ENCODE results near the gene MYF5. TPM values are rescaled to one million over a fixed set of nuclear protein-coding genes. Genes with fewer than 3 reads are reported as not detected.

MYF5 gene
- total RNA-seq, 1 donor from 2014 or later = not detected

DNA sequence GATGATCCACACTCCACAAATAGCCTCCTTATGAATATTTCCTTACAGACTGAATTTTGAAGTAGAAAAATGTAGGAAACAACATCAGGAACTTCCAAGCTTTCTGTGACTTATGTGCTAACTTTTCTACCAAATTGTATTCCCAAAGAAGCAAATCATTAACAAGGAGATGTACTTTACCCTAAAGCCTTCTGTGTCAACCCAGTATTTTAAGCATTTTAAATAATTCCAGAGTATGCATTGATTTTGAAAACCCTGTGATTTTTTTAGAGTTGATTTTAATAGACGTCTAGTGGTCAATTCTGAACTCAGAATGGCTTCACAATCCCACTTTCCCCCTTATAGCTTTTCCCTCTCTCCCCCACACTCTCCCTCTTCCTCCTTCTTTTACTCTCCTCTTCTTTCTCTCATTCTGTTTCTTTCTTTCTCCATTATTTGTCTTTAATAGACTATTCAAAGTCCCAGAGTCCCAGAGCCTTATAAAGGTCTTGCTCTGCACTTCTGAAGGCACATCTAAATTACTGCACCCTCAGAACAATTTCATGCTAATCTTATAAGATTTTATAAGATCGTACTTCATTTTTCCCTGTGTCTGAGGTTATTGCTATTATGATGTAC, 19.3 kb upstream of the MYF5 start:
- FAIRE-seq = no peak
- H3K4me3 ChIP-seq (ENCODE audit: low read depth, low read length) = no peak overlapping the region
- H3K36me3 ChIP-seq (ENCODE audit: control insufficient read depth, insufficient read depth, low read length) = no peaks in the 10 kb centered on the region
- no peaks in the 10 kb centered on the region for H3K27me3 ChIP-seq (ENCODE audit: control insufficient read depth, insufficient read depth, low read length)
- TF ChIP-seq, protein P1, sequence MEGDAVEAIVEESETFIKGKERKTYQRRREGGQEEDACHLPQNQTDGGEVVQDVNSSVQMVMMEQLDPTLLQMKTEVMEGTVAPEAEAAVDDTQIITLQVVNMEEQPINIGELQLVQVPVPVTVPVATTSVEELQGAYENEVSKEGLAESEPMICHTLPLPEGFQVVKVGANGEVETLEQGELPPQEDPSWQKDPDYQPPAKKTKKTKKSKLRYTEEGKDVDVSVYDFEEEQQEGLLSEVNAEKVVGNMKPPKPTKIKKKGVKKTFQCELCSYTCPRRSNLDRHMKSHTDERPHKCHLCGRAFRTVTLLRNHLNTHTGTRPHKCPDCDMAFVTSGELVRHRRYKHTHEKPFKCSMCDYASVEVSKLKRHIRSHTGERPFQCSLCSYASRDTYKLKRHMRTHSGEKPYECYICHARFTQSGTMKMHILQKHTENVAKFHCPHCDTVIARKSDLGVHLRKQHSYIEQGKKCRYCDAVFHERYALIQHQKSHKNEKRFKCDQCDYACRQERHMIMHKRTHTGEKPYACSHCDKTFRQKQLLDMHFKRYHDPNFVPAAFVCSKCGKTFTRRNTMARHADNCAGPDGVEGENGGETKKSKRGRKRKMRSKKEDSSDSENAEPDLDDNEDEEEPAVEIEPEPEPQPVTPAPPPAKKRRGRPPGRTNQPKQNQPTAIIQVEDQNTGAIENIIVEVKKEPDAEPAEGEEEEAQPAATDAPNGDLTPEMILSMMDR (IDR thresholded peaks at IDR 0.05; ENCODE audit: insufficient read depth, low read length, severe bottlenecking) = no peak
- DNase-seq (ENCODE audit: low read depth) = no peak

DNA sequence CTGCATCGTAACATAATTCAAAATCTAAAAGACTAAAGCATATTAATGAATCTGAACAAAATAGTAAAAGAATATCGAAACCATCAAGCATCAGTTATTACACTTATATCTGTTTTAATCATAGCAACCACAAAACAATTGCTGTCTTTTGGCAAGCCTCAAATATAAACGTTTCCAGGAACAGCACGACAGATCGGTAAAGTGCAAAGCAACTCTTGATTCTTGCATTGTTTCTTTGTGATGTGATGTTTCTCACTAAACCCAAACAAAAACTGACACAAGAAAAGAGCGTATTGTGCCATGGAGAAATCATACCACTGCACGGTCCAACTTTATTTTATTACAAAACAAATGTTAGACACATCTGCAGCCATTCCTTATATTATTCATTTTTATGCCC, 18.5 kb upstream of the MYF5 start:
- TF ChIP-seq, protein P1 (IDR thresholded peaks at IDR 0.05; ENCODE audit: insufficient read depth, low read length, severe bottlenecking) = no peak
- DNase-seq (ENCODE audit: low read depth) (no peak), FAIRE-seq (no peak)
- Histone ChIP-seq H3K4me3 (ENCODE audit: low read depth, low read length) (no peak overlapping the region), H3K36me3 (ENCODE audit: control insufficient read depth, insufficient read depth, low read length) (no peaks in the 10 kb centered on the region), H3K27me3 (ENCODE audit: control insufficient read depth, insufficient read depth, low read length) (no peaks in the 10 kb centered on the region)

DNA sequence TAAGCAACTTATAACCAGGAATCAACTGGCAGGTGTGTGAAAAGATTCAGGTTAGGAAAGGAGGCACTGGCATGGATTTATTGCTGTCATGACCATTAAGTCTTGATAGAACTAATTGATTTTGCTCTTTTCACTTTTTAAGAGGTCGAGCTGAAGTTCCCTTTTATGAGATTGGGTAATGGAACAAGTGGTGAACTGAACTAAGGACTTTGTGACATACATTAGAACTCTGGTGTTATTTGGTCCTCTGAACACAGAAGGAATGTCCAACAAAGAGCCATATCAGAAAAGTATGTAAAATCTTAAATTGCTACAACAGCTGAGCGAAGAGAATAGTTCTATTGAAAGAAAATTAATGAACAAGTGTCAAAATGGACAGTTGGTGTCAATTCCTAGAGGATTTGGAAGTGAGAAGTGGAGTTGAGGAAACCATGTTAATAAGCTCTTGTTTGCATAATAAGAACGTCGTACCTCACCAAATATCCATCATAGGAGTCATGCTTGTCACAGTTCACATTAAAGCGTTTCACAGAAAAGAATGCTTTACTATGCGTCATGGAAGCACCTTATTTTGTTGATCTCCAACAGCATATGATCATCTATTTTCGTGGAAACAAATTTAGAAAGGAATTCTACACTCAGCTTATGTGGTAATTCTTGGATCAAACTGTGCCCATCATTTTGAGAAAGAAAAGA, 17.7 kb upstream of the MYF5 start:
- TF ChIP-seq, protein P1 (IDR thresholded peaks at IDR 0.05; ENCODE audit: insufficient read depth, low read length, severe bottlenecking) = no peak
- no peak for FAIRE-seq

DNA sequence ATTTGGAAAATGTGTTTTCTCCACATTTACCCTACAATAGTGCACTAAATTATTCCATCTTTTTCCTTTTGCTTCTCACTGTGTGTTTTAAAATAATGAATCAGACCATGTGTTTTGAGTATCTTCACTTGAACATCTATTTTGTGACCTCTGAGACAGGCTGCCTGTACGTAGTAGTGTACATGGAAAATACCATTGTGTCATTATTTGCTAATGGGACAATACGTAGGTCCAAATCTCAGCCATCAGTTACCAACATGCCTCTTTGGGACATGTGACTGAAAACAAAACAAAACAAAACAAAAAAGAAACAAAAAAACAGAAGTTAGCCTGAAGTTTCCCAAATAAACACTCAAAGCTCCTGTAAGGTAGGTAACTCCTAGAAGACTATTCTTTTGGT, 16.4 kb upstream of the MYF5 start:
- Histone ChIP-seq H3K27me3 (ENCODE audit: control insufficient read depth, insufficient read depth, low read length) (no peaks in the 10 kb centered on the region), H3K36me3 (ENCODE audit: control insufficient read depth, insufficient read depth, low read length) (no peaks in the 10 kb centered on the region), H3K4me3 (ENCODE audit: low read depth, low read length) (no peak overlapping the region)
- TF ChIP-seq, protein P1 (IDR thresholded peaks at IDR 0.05; ENCODE audit: insufficient read depth, low read length, severe bottlenecking) = no peak
- FAIRE-seq = no peak
- DNase-seq (ENCODE audit: low read depth) = no peak

More for the DNA sequence above, 17.7 kb upstream of the MYF5 start:
- DNase-seq (ENCODE audit: low read depth) = no peak
- H3K27me3 ChIP-seq (ENCODE audit: control insufficient read depth, insufficient read depth, low read length) = no peaks in the 10 kb centered on the region
- H3K4me3 ChIP-seq (ENCODE audit: low read depth, low read length) = no peak overlapping the region
- H3K36me3 ChIP-seq (ENCODE audit: control insufficient read depth, insufficient read depth, low read length) = no peaks in the 10 kb centered on the region

DNA sequence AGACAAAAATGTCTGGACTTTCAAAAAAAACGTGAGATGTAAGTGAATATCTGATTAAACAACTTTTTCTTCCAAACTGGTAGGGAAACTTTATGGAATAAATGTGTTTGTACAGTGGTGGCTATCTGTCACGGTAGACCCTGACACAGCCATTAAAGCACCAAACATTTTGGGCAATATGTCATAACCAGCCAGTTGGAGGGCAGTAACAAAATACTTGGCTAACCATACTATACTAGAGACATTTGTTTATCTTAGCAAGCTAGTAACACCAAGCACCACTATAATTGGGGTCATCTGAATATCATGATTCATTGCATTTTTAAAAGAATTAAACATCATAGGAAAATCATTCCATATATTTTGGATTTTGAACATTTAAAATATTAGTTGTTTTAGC, 15.3 kb upstream of the MYF5 start:
- no peak for FAIRE-seq
- TF ChIP-seq, protein P1 (IDR thresholded peaks at IDR 0.05; ENCODE audit: insufficient read depth, low read length, severe bottlenecking) = no peak
- no peaks in the 10 kb centered on the region for H3K27me3 ChIP-seq (ENCODE audit: control insufficient read depth, insufficient read depth, low read length)

More for the DNA sequence above, 15.3 kb upstream of the MYF5 start:
- H3K36me3 ChIP-seq (ENCODE audit: control insufficient read depth, insufficient read depth, low read length) = no peaks in the 10 kb centered on the region
- no peak overlapping the region for H3K4me3 ChIP-seq (ENCODE audit: low read depth, low read length)
- no peak for DNase-seq (ENCODE audit: low read depth)

All from bronchial epithelial cell (primary cell).